ENCODE data around the gene MAJIN. TPM values are rescaled to one million over a fixed set of nuclear protein-coding genes. Genes with fewer than 3 reads are reported as not detected.

Gene MAJIN
- total RNA-seq, 4 donors from 2014 or later: not detected

DNA sequence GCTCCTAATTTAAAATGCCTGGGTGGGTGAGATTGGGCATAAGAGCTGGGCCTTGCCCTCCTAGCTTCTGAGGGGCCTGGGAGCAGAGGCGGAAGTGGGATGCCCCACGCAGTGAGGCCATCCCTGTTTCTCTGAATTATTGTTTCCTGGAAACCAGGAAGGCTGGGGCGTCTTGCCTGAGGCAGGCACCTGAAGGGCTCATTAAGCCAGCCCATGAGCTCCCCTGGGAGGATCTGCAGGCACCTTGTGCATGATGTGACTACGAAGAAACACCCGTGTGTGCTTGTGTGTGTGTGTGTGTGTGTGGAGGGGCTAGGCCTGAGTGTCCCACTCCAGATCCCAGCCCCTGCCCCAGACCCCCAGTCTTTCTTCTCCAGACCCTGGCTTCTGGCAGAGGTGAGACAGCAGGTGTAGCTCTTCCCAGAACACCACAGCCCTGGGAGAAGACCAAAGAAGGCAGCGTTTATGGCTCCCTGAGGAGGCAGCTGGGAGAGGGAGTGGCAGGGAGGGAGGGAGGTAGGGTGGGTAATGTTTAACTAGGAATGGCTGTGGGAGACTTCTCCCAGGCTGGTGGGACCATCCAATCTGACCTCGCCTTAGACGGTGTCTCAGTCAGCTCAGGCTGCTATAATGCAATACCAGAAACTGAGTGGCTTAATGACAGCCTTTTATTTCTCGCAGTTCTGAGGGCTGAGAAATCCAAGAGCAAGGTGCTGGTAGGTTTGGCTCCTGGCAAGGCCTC, 27.0 kb upstream of the MAJIN start:
- H3K9me3 ChIP-seq: no peaks in the 10 kb centered on the region
- H3K4me1 ChIP-seq: peaks cover 0 to 21% (median 0%) of the 10 kb centered on the region in 3 donors
- H3K4me3 ChIP-seq: no peak overlapping the region
- whole genome bisulfite sequencing, 2 donors: 74 to 80% methylated on average over 6 to 7 of the region's 9 CpGs
- intact Hi-C loops (cut with DNase I): no loop called here
- H3K27ac ChIP-seq: no peak overlapping the region
- H3K27me3 ChIP-seq: no peaks in the 10 kb centered on the region
- TF ChIP-seq, protein P1, sequence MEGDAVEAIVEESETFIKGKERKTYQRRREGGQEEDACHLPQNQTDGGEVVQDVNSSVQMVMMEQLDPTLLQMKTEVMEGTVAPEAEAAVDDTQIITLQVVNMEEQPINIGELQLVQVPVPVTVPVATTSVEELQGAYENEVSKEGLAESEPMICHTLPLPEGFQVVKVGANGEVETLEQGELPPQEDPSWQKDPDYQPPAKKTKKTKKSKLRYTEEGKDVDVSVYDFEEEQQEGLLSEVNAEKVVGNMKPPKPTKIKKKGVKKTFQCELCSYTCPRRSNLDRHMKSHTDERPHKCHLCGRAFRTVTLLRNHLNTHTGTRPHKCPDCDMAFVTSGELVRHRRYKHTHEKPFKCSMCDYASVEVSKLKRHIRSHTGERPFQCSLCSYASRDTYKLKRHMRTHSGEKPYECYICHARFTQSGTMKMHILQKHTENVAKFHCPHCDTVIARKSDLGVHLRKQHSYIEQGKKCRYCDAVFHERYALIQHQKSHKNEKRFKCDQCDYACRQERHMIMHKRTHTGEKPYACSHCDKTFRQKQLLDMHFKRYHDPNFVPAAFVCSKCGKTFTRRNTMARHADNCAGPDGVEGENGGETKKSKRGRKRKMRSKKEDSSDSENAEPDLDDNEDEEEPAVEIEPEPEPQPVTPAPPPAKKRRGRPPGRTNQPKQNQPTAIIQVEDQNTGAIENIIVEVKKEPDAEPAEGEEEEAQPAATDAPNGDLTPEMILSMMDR (IDR thresholded peaks at IDR 0.05): no peak
- no peak for TF ChIP-seq POLR2A (IDR thresholded peaks at IDR 0.05)
- H3K36me3 ChIP-seq: no peaks in the 10 kb centered on the region
- no peak for DNase-seq

DNA sequence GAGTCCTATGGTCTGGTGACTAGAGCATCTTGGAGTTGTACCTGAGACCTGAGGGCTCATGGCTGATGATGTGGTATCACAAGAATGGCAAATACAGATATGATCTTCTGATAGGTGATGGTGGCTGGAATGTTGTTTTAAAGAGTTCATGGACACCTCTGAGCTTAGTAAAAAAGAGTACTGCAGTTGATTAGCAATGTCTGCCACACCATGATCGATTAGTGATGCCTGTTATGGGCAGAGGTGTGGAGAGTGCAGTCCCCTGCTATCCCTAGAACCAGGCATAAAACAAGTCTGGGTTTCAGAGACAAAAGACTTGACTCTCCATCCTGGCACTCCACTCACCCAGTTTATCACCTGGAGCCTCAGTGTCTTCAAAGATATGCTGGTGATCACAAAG, 26.2 kb upstream of the MAJIN start:
- Histone ChIP-seq H3K36me3 (no peaks in the 10 kb centered on the region), H3K27me3 (no peaks in the 10 kb centered on the region), H3K27ac (no peak overlapping the region), H3K9me3 (no peaks in the 10 kb centered on the region), H3K4me3 (no peak overlapping the region), H3K4me1 (peaks cover 0 to 21% (median 0%) of the 10 kb centered on the region in 3 donors)
- 60 to 83% methylated on average over 1 of the region's 1 CpG for WGBS, 2 donors
- no peak for DNase-seq
- TF ChIP-seq POLR2A (IDR thresholded peaks at IDR 0.05): no peak
- TF ChIP-seq, protein P1 (IDR thresholded peaks at IDR 0.05): no peak
- intact Hi-C loops (cut with DNase I): no loop called here

DNA sequence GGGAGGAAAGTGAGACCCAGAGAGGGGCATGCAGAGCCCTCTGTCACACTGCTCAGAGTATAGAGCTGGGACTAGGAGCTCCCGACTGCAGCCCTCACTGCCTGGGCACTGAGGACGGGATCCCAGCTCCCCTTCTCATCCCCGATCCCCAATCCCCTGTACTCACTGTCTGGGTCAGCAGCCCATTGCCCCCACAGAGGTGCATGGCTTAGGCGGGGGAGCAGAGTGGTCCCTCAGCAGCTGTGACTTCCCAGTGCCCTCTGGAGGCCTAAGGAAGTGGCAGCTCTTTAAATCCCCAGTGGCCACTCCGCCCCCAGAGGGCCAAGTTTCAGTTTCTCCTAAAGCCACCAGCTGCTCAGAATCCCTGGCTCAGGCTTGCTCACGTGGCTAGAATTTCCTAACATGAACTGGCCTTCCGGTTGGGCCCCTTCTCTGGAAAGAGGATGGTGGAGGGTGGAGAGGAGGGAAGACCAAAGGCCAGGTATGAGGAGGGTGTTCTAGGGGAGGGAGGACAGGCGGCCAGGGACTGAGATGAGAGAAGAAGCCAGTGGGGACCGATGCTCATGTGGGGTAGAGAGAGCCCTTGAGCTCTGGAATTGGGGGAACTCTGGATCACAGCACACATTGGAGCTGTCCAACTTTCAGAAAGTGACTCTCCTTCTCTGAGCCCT, 24.9 kb upstream of the MAJIN start, which contains the start of gene BATF2:
TSS of gene BATF2 (minus strand) at position 262 of the 671 bp plus-strand sequence. CDS start at position 205, 57 bp downstream.
- peak in 1 of 4 donors; percentile 34 for TF ChIP-seq POLR2A (IDR thresholded peaks at IDR 0.05)
- TF ChIP-seq, protein P1 (IDR thresholded peaks at IDR 0.05): peak in 4 of 6 experiments; percentile 28 to 45 (median 42)
- Histone ChIP-seq H3K4me3 (peak within 1 kb of the TSS in 3 of 4 donors; percentile 37 to 62 (median 40)), H3K4me1 (peaks cover 0 to 21% (median 0%) of the 10 kb centered on the region in 3 donors), H3K27me3 (no peaks in the 10 kb centered on the region), H3K9me3 (no peaks in the 10 kb centered on the region), H3K36me3 (no peaks in the 10 kb centered on the region), H3K27ac (peak within 1 kb of the TSS in 3 of 4 donors; percentile 61 to 68 (median 63))
- intact Hi-C loops (cut with DNase I): no loop called here
- DNase-seq: no peak
- WGBS, 2 donors: 31 to 40% methylated on average over 2 to 6 of the region's 9 CpGs

DNA sequence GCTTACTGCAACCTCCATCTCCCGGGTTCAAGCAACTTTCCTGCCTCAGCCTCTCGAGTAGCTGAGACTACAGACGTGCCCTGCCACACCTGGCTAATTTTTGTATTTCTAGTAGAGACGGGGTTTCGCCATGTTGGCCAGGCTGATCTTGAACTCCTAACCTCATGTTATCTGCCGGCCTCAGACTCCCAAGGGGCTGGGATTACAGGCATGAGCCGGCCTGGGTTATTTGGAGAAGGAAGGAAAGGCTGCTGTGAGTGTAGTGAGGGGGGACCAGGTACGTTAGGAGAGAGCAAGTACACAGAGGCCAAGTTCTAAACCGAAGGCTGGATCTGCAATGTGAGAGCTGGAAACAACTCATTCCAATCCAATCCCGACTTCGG, 24.4 kb upstream of the MAJIN start:
- no peak for DNase-seq
- Histone ChIP-seq H3K27ac (peak overlapping the region in 3 of 4 donors; percentile 61 to 68 (median 63)), H3K4me3 (peak overlapping the region in 3 of 4 donors; percentile 37 to 62 (median 40)), H3K27me3 (no peaks in the 10 kb centered on the region), H3K9me3 (no peaks in the 10 kb centered on the region), H3K36me3 (no peaks in the 10 kb centered on the region), H3K4me1 (peaks cover 0 to 21% (median 0%) of the 10 kb centered on the region in 3 donors)
- intact Hi-C loops (cut with DNase I): no loop called here
- 32 to 52% methylated on average over 10 to 11 of the region's 11 CpGs for WGBS, 2 donors
- TF ChIP-seq POLR2A (IDR thresholded peaks at IDR 0.05): no peak
- TF ChIP-seq, protein P1 (IDR thresholded peaks at IDR 0.05): no peak

DNA sequence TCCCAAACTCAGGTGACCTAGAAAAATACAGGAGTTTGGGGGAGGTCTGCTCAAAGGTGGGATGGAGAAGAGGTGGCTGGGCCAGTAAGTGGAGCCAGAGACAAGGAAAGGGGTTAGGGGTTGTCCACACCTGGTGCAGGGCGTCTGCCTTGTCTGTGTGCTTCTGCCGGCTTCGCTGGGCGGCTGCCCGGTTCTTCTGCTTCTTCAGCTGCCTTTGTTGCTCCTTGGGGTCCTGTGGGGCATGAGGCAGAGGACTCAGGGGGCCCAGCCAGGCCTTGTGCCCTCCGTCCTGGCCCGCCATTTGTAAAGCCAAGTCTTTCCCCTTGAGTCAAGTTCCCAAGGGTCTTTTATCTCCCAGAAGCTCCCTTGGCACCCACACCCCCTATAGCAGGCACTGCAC, 22.4 kb upstream of the MAJIN start:
- peaks cover 0 to 37% (median 5%) of the 10 kb centered on the region in 3 donors for H3K4me1 ChIP-seq
- intact Hi-C loops (cut with DNase I): no loop called here
- WGBS, 2 donors: 79 to 89% methylated on average over 5 to 7 of the region's 7 CpGs
- TF ChIP-seq POLR2A (IDR thresholded peaks at IDR 0.05): no peak
- TF ChIP-seq, protein P1 (IDR thresholded peaks at IDR 0.05): no peak
- no peak overlapping the region for H3K27ac ChIP-seq
- no peak for DNase-seq
- no peak overlapping the region for H3K4me3 ChIP-seq
- no peaks in the 10 kb centered on the region for H3K36me3 ChIP-seq
- no peaks in the 10 kb centered on the region for H3K27me3 ChIP-seq
- H3K9me3 ChIP-seq: no peaks in the 10 kb centered on the region

Data from esophagus squamous epithelium (tissue), 5 donors.